A549 (cell line): Measurements from ENCODE around the gene GSTO2.

Source experiments
- EP300 ChIP-seq, 2 experiments: fragments of >200 bp; sonication (Bioruptor Twin); formaldehyde crosslinking; IDR thresholded peaks; 2 replicates in 1 of 2; 3 replicates in 1 of 2; pipeline ENCODE4 v1.6.1; 2016 to 2017
- POLR2A ChIP-seq: IDR thresholded peaks from 2 replicates; pipeline ENCODE4 v1.6.1; 2012; ENCODE audit warnings: mild to moderate bottlenecking, low read length
- TF ChIP-seq, protein P1 (sequence below): fragments of >200 bp; sonication (Bioruptor Twin); formaldehyde crosslinking; IDR thresholded peaks from 3 replicates; pipeline ENCODE4 v1.5.1; 2016

DNA sequence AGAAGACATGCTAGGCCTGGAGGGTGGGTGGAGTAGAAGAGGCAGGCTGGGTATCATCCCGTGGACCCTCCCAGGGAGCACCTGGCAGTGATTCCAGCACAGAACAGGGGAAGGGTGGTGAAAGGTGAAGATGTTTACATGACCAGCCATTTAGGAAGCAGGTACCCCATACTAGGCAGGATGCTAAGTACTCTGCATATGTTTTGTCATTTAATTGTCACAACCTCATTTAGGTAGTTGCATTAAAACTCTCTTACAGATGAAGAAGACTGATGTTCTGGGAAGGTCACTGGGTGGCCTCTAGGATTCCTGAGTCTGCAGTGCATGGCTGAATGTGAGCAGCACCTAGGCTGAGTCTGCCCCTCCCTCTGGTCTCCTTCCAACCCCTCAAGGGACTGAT, 54.1 kb downstream of the GSTO2 start:
- no peak for TF ChIP-seq POLR2A
- TF ChIP-seq EP300 (IDR thresholded peaks at IDR 0.05), result no peak
- TF ChIP-seq, protein P1, sequence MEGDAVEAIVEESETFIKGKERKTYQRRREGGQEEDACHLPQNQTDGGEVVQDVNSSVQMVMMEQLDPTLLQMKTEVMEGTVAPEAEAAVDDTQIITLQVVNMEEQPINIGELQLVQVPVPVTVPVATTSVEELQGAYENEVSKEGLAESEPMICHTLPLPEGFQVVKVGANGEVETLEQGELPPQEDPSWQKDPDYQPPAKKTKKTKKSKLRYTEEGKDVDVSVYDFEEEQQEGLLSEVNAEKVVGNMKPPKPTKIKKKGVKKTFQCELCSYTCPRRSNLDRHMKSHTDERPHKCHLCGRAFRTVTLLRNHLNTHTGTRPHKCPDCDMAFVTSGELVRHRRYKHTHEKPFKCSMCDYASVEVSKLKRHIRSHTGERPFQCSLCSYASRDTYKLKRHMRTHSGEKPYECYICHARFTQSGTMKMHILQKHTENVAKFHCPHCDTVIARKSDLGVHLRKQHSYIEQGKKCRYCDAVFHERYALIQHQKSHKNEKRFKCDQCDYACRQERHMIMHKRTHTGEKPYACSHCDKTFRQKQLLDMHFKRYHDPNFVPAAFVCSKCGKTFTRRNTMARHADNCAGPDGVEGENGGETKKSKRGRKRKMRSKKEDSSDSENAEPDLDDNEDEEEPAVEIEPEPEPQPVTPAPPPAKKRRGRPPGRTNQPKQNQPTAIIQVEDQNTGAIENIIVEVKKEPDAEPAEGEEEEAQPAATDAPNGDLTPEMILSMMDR, result no peak
